HepG2 (cell line): ENCODE data around the gene TTC38. TPM values are rescaled to one million over a fixed set of nuclear protein-coding genes. Genes with fewer than 3 reads are reported as not detected.

Experiments used
- BCLAF1 ChIP-seq: fragments of 450-650 bp; IDR thresholded peaks from 2 replicates; pipeline ENCODE4 v1.6.1; 2017; ENCODE audit warnings: mild to moderate bottlenecking
- BORCS8-MEF2B ChIP-seq: sonication (generic); formaldehyde crosslinking; IDR thresholded peaks from 2 replicates; pipeline ENCODE4 v1.8.0; 2022; ENCODE audit warnings: mild to moderate bottlenecking, missing genetic modification reagents
- CCAR2 ChIP-seq: fragments of 200-400 bp; formaldehyde crosslinking; optimal IDR thresholded peaks from 2 replicates; pipeline ENCODE3; 2018; ENCODE audit warnings: low read depth, mild to moderate bottlenecking, low read length, moderate library complexity
- FOXO1 ChIP-seq: sonication (generic); formaldehyde crosslinking; IDR thresholded peaks from 2 replicates; pipeline ENCODE4 v1.4.0; 2020; ENCODE audit warnings: missing genetic modification reagents
- FOXP1 ChIP-seq, 2 experiments: fragments of 450-650 bp in 1 of 2; IDR thresholded peaks; 2 replicates each; pipeline ENCODE4 v1.6.1; 2017 to 2018; ENCODE audit warnings: antibody characterized with exemption in 1 of 2
- GZF1 ChIP-seq: sonication (generic); formaldehyde crosslinking; IDR thresholded peaks from 2 replicates; pipeline ENCODE4 v1.5.1; 2020; ENCODE audit warnings: mild to moderate bottlenecking, missing genetic modification reagents
- KLF11 ChIP-seq: IDR thresholded peaks from 2 replicates; pipeline ENCODE4 v1.6.1; 2016; ENCODE audit warnings: missing compliant biosample characterization
- NCOR1 ChIP-seq: fragments of 200-600 bp; sonication (generic); IDR thresholded peaks from 2 replicates; pipeline ENCODE4 v1.7.0; 2017; ENCODE audit warnings: antibody characterized with exemption, low read length, borderline replicate concordance
- NR2F2 ChIP-seq: IDR thresholded peaks from 2 replicates; pipeline ENCODE4 v1.6.1; 2012; ENCODE audit warnings: low read depth, inconsistent platforms, borderline replicate concordance
- NR2F6 ChIP-seq, 2 experiments: IDR thresholded peaks; 2 replicates each; pipeline ENCODE4 v1.6.1; 2016; ENCODE audit warnings: antibody characterized with exemption in 1 of 2, mild to moderate bottlenecking in 1 of 2
- PITX1 ChIP-seq: sonication (generic); formaldehyde crosslinking; IDR thresholded peaks from 2 replicates; pipeline ENCODE4 v1.5.1; 2020; ENCODE audit warnings: mild to moderate bottlenecking, missing genetic modification reagents
- PRDM15 ChIP-seq: sonication (generic); formaldehyde crosslinking; IDR thresholded peaks from 2 replicates; pipeline ENCODE4 v1.4.0; 2020; ENCODE audit warnings: missing genetic modification reagents
- REPIN1 ChIP-seq: sonication (generic); formaldehyde crosslinking; IDR thresholded peaks from 2 replicates; pipeline ENCODE4 v1.8.0; 2022; ENCODE audit warnings: missing genetic modification reagents, low read depth, mild to moderate bottlenecking, borderline replicate concordance
- WIZ ChIP-seq: sonication (generic); formaldehyde crosslinking; IDR thresholded peaks from 2 replicates; pipeline ENCODE4 v1.5.1; 2020; ENCODE audit warnings: mild to moderate bottlenecking, missing genetic modification reagents
- ZBTB7B ChIP-seq: sonication (generic); formaldehyde crosslinking; IDR thresholded peaks from 2 replicates; pipeline ENCODE4 v1.4.0; 2020; ENCODE audit warnings: missing genetic modification reagents
- ZKSCAN5 ChIP-seq: sonication (generic); formaldehyde crosslinking; IDR thresholded peaks from 2 replicates; pipeline ENCODE4 v1.5.1; 2020; ENCODE audit warnings: mild to moderate bottlenecking, missing genetic modification reagents
- ZMYM3 ChIP-seq: sonication (generic); formaldehyde crosslinking; IDR thresholded peaks from 2 replicates; pipeline ENCODE4 v1.5.1; 2020; ENCODE audit warnings: mild to moderate bottlenecking, missing genetic modification reagents
- ZNF180 ChIP-seq: sonication (generic); formaldehyde crosslinking; IDR thresholded peaks from 2 replicates; pipeline ENCODE4 v1.4.0; 2020; ENCODE audit warnings: low read depth, missing genetic modification reagents, borderline replicate concordance
- ZNF576 ChIP-seq: sonication (generic); formaldehyde crosslinking; IDR thresholded peaks from 2 replicates; pipeline ENCODE4 v1.4.0; 2020; ENCODE audit warnings: mild to moderate bottlenecking, missing genetic modification reagents
- ZNF775 ChIP-seq: sonication (generic); formaldehyde crosslinking; IDR thresholded peaks from 2 replicates; pipeline ENCODE4 v1.4.0; 2020; ENCODE audit warnings: missing genetic modification reagents, mild to moderate bottlenecking, moderate library complexity, borderline replicate concordance
- ZNF784 ChIP-seq: sonication (generic); formaldehyde crosslinking; IDR thresholded peaks from 2 replicates; pipeline ENCODE4 v1.5.1; 2020; ENCODE audit warnings: missing genetic modification reagents, mild to moderate bottlenecking, borderline replicate concordance
- ZSCAN29 ChIP-seq: sonication (generic); formaldehyde crosslinking; conservative IDR thresholded peaks from 2 replicates; pipeline ENCODE4 v1.4.0; 2020; ENCODE audit warnings: mild to moderate bottlenecking, missing genetic modification reagents
- polyA plus RNA-seq, 8 experiments: library from polyadenylated mRNA; depleted of rRNA in 3 of 8; stranded (reverse) in 7 of 8; unstranded in 1 of 8; fragments of >200 nt; fragmentation: Illumina TruSeq in 4 of 8; extraction: Trizol in 4 of 8; gene quantifications; 2 replicates each; pipeline versions ENCODE4 v1.2.1 to v1.2.3, GENCODE V29; 2011 to 2016; ENCODE audit warnings: low read depth in 4 of 8, missing spikeins in 1 of 8, mixed read lengths in 1 of 8; ENCODE audit not compliant: insufficient read depth in 1 of 8
- total RNA-seq, 5 experiments: library from RNA; depleted of rRNA; stranded (reverse); fragments of >200 nt; fragmentation: Illumina TruSeq; extraction: Trizol; gene quantifications; 2 replicates each; pipeline ENCODE4 v1.2.3, GENCODE V29; 2016; ENCODE audit warnings: low read depth in 1 of 5

The TTC38 gene
- total and polyA plus RNA-seq, 2 of the 13 experiments (the other 11 are each of a cell fraction or from before 2014, with no cell fraction given) = 101 to 105 TPM

GRCh38 chr22:46267431-46268279 is at the start of gene TTC38 (continued):
- no peak for TF ChIP-seq ZNF775
- TF ChIP-seq PRDM15 (CRISPR knock-in tag) = no peak
- 0 out of 2 replicates have a peak, but pooled peaks have one; percentile 56 for TF ChIP-seq BORCS8-MEF2B (CRISPR knock-in tag)
- TF ChIP-seq ZNF784 = peak; percentile 53; the same call in 1 of the 2 replicates
- no peak for TF ChIP-seq CCAR2
- TF ChIP-seq ZMYM3 (CRISPR knock-in tag) = no peak
- no peak for TF ChIP-seq WIZ (CRISPR knock-in tag)
- peak; percentile 8; the same call in 1 of the 2 replicates for TF ChIP-seq NR2F6 (IDR thresholded peaks at IDR 0.05)
- peak; percentile 28; the same call in 1 of the 2 replicates for TF ChIP-seq NR2F6 (CRISPR knock-in tag; IDR thresholded peaks at IDR 0.05)
- TF ChIP-seq ZNF180 (CRISPR knock-in tag) = no peak
- no peak for TF ChIP-seq NR2F2
- TF ChIP-seq KLF11 = 0 out of 2 replicates have a peak, but pooled peaks have one; percentile 58
- peak; percentile 45; the same call in 1 of the 2 replicates for TF ChIP-seq REPIN1 (CRISPR knock-in tag)
- peak; percentile 57; the same call in 1 of the 2 replicates for TF ChIP-seq NCOR1
- peak; percentile 39; the same call in 1 of the 2 replicates for TF ChIP-seq ZBTB7B (CRISPR knock-in tag)
- TF ChIP-seq ZNF576 (CRISPR knock-in tag) = no peak
- peak; percentile 34; the same call in 1 of the 2 replicates for TF ChIP-seq FOXO1 (CRISPR knock-in tag)
- TF ChIP-seq ZKSCAN5 (CRISPR knock-in tag) = no peak
- TF ChIP-seq FOXP1 (IDR thresholded peaks at IDR 0.05) = no peak
- no peak for TF ChIP-seq FOXP1 (CRISPR knock-in tag; IDR thresholded peaks at IDR 0.05)
- peak; percentile 50; the same call in 1 of the 2 replicates for TF ChIP-seq PITX1 (CRISPR knock-in tag)
- 0 out of 2 replicates have a peak, but pooled peaks have one; percentile 51 for TF ChIP-seq ZSCAN29
- TF ChIP-seq GZF1 = no peak
- TF ChIP-seq BCLAF1 = no peak
